Hepatic stellate cell (primary cell): ENCODE data around the gene HMCN1.

Experiments
- DNase-seq: peaks from one replicate; pipeline ENCODE4 v3.0.0; 2011; ENCODE audit warnings: low spot score

HMCN1 gene

GRCh38 chr1:185804608-185805007, 70.4 kb downstream of the HMCN1 start:
- DNase-seq: no peak

GRCh38 chr1:185807275-185807674, 73.1 kb downstream of the HMCN1 start:
- no peak for DNase-seq

GRCh38 chr1:185808631-185809030, 74.4 kb downstream of the HMCN1 start:
- DNase-seq: no peak

DNA sequence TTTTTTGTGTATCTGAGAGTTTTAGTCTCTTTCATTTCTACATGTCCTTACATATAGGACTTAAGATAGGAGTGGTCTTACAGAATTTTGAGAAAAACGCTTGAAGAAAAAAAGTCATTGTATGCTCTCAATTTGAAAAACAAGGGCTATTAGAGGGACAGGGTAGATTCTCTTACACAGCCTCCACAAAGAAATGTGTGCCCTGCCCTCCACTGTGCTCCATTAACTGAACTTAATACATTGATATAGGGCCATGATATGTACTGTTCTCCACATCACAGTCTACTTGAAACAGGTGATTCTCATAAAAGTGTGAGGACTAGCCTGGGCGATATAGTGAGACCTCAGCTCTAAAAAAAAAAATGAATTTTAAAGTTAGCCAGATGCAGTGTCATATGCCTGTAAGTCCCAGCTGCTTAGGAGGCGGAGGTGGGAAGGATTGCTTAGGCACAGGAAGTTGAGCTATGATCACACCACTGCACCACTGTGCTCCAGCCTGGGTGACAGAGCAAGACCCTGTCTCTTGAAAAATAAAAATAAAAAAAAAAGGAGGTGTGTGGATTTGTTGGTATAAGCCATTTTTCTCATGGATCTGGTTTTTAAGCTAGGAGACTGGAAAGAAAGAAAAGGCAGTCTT, 77.0 kb downstream of the HMCN1 start:
- DNase-seq: no peak

DNA sequence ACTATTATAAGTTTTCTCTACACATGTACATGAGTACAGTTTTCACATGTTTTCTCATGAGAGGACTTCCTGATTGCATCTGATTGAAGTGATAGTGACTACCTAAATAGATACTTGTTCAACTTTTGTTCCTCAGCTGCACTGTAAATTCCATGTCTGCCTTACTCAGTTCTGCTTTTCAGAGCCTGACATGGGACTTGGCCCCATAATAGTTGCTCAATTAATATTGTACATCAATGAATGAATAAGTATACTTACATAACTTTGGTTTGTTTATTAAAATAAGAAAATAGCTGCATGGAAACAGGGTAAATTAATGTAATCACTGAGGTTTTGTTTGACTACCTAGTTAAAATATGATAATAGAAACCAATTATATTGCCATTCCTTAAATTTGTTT, 78.7 kb downstream of the HMCN1 start:
- no peak for DNase-seq

DNA sequence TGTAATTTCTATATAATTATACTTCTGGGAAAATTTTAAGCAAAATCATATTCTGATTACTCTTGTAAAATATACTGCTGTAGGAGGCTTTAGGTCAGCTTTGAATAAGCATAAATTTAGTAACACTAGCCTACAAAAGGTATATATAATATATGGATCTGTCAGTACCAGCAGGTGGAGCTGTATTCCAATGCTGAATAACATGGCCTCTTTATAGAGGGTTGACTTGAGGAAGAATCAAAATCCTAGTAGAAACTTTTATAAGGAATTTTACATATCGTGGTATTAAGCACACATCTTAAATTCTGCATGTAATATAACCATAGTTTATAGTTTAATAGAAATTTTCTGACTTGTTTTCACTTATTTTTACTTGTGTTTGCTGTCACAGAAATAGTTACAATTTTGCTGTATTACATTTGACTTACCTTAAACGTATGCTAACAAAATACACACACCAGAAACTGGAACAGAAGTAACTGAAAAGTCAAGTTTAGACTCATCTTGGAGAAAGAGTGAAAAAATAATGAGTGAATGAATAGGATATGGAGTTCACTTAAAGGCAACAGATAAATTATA, 79.3 kb downstream of the HMCN1 start:
- DNase-seq: peak; percentile 5

DNA sequence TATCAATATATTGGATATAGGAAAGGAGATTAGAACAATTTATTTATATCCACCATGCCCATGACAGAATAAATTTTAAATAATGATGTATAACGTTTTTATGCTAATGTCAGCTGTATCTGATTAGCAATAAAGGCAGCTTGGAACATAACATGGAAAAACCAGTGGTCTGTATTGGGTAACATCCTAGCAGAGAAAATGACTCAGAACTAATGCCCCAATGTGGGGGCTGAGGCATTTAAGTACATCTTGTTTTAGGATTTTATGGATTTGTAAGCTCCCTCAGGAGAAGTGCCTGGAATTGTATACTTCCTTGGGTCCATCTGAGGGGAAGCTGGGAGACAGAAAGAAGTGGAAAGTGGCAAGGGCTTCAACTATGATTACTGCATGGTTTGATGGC, 82.3 kb downstream of the HMCN1 start:
- no peak for DNase-seq

DNA sequence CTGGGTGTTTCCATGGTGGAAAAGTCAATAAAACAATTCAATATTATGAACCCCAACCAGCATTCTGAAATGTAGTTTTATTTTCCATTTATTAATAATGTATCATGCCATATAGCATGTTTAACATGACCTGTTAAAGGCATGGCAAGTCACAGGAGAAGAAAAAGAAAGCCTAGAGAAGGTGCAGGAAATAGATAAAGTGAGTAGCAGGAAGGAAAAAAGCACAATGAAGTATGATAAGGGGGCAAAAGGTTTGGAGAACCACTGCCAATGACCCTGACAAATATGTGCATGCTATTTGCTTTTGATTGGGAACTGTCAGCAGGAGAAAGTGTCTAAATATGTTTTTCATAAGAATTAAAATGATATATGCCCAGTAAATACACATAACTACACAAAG, 85.6 kb downstream of the HMCN1 start:
- no peak for DNase-seq

DNA sequence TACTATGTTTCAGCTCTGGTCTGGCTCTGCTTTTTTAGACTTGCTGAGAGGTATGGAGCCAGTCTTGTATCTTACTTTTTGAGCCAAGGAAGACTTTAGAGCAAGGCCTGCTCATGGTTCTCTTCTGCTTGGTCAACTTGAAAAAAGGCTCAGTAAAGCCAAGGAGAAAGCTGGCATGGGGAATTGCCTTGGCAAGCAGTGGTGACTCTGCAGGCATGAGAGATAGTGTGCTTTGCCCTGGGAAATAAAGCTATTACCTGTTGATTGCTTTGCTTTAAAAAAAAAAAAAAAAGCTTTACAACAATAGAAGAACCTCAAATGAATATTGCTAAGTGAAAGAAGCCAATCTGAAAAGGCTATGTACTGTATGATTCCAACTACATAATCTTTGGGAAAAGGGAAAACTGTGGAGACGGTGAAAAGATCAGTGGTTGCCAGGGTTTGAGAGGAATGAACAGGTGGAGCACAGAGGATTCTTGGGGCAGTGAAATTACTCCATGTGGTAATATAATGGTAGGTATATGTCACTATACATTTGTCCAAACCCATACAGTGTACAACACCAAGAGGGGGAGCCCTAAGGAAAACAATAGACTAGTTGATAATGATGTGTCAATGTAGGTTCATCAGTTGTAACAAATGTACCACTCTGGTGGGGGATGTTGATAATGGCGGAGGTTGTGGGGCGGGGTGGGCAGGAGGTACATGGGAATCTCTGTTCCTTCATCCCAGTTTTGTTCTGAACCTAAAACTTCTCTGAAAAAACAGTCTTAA, 87.6 kb downstream of the HMCN1 start:
- DNase-seq: no peak

GRCh38 chr1:185823467-185823866, 89.3 kb downstream of the HMCN1 start:
- no peak for DNase-seq

DNA sequence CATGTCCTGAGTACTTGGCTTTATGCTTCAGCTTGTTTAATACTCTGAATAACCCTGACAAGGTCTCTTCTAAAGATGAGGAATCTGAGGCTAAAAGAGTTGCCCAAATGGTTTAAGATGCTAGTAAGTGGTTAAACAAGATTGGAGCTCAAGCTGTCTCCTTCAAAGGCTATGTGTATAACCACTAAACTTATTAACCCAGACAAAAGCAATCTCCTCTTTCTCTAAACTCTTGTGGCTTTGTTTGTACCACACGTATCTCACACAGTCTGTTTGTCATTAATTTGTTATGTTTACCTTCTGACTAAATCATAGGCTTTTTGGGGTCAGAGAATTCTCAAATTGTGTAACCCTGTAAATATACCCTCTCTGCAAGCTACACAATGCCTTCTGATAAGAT, 89.9 kb downstream of the HMCN1 start:
- no peak for DNase-seq

DNA sequence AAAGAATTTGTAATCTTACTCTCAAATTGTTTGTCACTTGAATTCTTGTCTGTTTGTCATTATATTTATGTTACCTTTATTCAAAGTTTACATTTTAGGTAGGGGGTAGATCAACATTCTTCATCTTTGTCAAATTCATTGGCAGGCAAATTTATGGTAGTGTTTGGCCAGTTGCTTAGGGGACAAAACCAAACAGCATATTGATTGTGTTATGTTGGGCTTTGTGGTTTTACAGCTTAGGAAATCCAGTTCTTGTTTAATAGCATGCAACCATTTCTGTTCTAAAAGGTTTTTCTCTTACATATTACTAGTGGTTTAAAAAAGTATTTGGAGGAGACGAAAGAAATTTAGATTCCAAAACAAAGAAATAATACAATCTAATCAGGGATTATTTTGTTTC, 91.4 kb downstream of the HMCN1 start:
- no peak for DNase-seq

DNA sequence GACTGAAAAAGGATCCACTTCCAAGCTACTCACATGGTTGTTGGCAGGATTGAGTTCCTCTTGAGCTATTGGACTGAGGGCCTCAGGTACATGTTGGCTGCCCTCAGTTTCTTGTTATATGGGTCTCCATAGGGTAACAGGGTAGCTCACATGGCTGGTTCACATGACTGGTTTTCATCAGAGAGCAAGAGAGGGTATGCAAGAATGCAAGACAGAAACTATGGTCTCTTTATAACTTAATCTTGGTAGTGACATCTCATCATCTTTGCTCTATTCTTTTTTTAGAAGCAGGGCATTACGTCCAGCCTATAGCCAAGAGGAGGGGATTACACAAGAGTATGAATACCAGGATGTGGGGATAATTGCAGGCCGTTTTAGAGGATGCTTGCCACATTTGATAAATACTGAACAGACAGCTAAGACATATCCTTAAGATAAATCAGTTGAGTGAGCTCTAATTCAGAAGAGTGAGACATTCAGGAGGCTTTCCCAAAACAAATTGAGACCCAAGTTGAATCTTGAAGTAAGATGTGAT, 100.2 kb downstream of the HMCN1 start:
- no peak for DNase-seq

- DNase-seq: no peak
Observed at GRCh38 chr1:185835191-185835590, 101.0 kb downstream of the HMCN1 start.

- no peak for DNase-seq
Observed at GRCh38 chr1:185837711-185838110, 103.5 kb downstream of the HMCN1 start.

DNA sequence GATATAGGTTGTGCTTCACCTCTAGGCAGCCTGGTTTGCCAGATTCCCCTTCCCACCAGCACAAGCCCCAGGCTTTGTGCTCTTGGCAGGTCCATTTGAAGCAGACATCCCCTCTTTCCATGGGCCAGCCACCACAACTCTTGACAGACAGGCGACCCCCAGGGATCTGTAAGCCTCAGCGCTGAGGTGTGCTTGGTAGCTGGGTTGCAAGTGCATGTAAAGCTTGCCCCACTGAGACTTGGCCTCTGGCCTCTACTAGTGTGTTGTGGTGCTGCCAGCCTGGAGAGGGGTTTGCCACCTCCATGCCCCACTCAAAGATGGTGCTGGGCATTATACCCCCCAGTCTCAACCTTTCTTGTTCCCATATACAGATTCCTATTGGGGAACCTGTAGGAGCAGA, 103.9 kb downstream of the HMCN1 start:
- no peak for DNase-seq

- DNase-seq: no peak
Observed at GRCh38 chr1:185840880-185841279, 106.7 kb downstream of the HMCN1 start.

DNA sequence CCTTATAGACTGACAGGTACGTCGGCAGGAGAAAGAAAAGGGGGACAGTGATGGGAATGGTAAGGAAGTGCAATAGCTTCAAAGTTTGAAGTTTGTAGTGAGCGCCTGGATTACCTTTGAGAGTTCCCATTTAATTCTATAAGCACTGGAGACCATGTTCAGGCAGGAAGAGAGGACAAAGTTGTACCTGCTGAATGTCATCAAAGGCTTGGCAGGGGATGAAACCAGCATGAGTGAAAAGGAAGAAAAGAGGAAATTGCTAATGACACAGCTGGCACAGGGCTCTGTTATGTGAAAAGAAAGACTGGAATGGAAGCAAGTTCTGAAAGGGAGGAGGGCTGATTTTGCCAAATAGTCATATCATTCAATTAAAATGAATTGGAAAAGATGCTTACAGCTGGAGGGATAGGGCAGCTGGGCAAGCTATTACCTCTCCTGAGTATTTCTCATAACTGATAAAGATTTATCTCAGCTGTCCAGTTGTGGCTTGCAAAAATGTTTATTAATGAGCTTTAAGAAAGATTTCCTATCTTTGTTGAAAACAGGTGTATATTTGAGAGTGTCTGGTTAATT, 109.2 kb downstream of the HMCN1 start:
- no peak for DNase-seq

DNA sequence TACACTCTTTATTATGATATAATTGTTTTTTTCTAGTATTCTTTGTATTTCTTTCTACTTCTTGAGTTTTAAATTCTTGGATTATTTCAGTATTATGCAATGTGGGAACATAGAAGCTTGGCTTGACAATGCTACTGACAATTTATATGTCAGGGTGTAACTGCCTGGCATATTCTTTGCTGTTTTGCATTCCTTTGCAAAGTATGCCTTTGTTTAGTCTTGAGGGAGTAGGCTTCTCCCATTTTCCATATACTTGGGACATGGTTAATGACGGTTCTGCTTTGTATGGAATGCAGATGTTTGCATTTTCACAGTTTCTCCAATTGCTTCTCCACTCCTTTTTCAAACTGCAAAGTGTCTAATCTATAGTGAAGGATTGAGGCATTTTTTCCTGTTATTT, 109.8 kb downstream of the HMCN1 start:
- no peak for DNase-seq

DNA sequence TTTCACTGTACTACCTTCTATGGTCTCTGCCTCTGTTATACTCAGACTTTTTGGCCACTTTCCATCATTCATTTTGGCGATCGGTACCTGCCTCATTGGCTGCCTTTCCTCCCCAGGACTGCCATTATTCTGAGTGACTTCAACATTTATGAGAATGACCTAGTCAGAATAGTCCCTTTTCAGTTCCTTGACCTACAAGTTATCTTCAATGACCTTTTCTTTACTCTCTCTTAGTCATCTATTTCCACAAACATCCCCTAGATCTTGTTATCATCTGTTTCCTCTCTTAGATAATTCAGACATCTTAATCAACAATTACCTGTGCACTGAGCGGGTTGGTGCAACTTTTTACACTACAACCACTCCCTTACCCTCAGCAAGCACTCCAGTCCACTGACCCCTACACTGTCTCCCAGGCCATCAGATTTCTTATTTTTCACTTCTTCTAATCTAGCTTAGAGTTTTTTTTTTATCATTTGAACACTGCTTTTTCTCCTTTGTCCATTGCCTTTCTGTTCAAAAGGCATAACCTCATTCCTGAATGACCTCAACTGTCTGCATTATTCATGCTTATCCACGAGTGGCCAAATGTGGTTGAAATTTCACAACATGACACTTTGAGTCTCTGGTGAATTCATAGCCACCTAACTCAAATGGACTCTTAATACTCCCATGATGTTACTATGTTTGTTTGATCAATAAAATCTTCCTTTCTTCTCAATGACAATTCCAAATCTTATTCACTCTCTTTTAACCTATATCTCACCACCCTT, 112.7 kb downstream of the HMCN1 start:
- DNase-seq: no peak

GRCh38 chr1:185849014-185849413, 114.8 kb downstream of the HMCN1 start:
- no peak for DNase-seq

GRCh38 chr1:185850366-185850765, 116.2 kb downstream of the HMCN1 start:
- DNase-seq: no peak
